Activated T-helper 17 cell treated with anti-CD3 and anti-CD28 coated beads, Interleukin-2, amount 50 U/mL, for 72 hours (primary cell): ENCODE results near the gene NSMCE4A. TPM values are rescaled to one million over a fixed set of nuclear protein-coding genes. Genes with fewer than 3 reads are reported as not detected.

Source experiments
- total RNA-seq, 2 donors: library from RNA; stranded (reverse); gene quantifications; one replicate each; pipeline ENCODE4 v1.2.3, GENCODE V29; 2022

NSMCE4A gene
- total RNA-seq, 2 donors from 2014 or later: 26.4 to 49.7 TPM

Other genes starting within 250 kb of the NSMCE4A start
- 10 to 100 TPM; 16.5 to 24.4 TPM for gene ATE1, start 47.2 kb downstream of the NSMCE4A start, total RNA-seq
- gene TACC2, start 13.9 kb upstream of the NSMCE4A start, total RNA-seq: not detected